Neural progenitor cell (in vitro differentiated cells): ENCODE results near the gene GRK3. TPM values are rescaled to one million over a fixed set of nuclear protein-coding genes. Genes with fewer than 3 reads are reported as not detected.

ENCODE experiments used
- DNase-seq: peaks from one replicate; pipeline ENCODE4 v3.0.0-alpha.2; 2016; ENCODE audit warnings: low spot score
- H2AFZ ChIP-seq: fragments of 200-600 bp; sonication (generic); replicated peaks from 2 replicates; pipeline ENCODE4 v1.6.1; 2016; ENCODE audit warnings: antibody characterized with exemption
- H3F3A ChIP-seq: fragments of 200-600 bp; sonication (generic); 2 replicates; pipeline ENCODE4 v1.6.1; 2016; ENCODE audit warnings: antibody characterized with exemption, low read depth
- H3K27ac ChIP-seq: fragments of 200-600 bp; sonication (generic); 2 replicates; pipeline ENCODE4 v1.5.1; 2016; ENCODE audit warnings: mild to moderate bottlenecking
- H3K27me3 ChIP-seq: fragments of 200-600 bp; sonication (generic); 2 replicates; pipeline ENCODE4 v1.6.1; 2016; ENCODE audit warnings: mild to moderate bottlenecking, moderate library complexity
- H3K36me3 ChIP-seq: fragments of 200-600 bp; sonication (generic); 2 replicates; pipeline ENCODE4 v1.5.1; 2016
- H3K4me1 ChIP-seq: fragments of 200-600 bp; sonication (generic); 2 replicates; pipeline ENCODE4 v1.6.1; 2016; ENCODE audit warnings: mixed run types
- H3K4me2 ChIP-seq: fragments of 200-600 bp; sonication (generic); 2 replicates; pipeline ENCODE4 v1.6.1; 2016
- H3K4me3 ChIP-seq: fragments of 200-600 bp; sonication (generic); 2 replicates; pipeline ENCODE4 v1.5.1; 2016
- H3K79me2 ChIP-seq: fragments of 200-600 bp; sonication (generic); 2 replicates; pipeline ENCODE4 v1.6.1; 2016; ENCODE audit warnings: low read depth
- H3K9ac ChIP-seq: fragments of 200-600 bp; sonication (generic); 2 replicates; pipeline ENCODE4 v1.6.1; 2016
- H3K9me3 ChIP-seq: fragments of 200-600 bp; sonication (generic); 2 replicates; pipeline ENCODE4 v1.5.1; 2016; ENCODE audit warnings: low read depth
- H4K20me1 ChIP-seq: fragments of 200-600 bp; sonication (generic); 2 replicates; pipeline ENCODE4 v1.6.1; 2016; ENCODE audit warnings: low read depth
- H3K27ac Mint-ChIP-seq: 3 replicates; pipeline ENCODE4 v1.8.0; 2021; ENCODE audit warnings: mixed read lengths
- H3K27me3 Mint-ChIP-seq: 2 replicates; pipeline ENCODE4 v1.8.0; 2022; ENCODE audit warnings: low read depth, mild to moderate bottlenecking, inconsistent platforms, moderate library complexity, mixed read lengths; ENCODE audit not compliant: insufficient read depth
- H3K36me3 Mint-ChIP-seq: 3 replicates; pipeline ENCODE4 v1.8.0; 2021; ENCODE audit warnings: mixed read lengths
- H3K4me1 Mint-ChIP-seq: 3 replicates; pipeline ENCODE4 v1.8.0; 2021; ENCODE audit warnings: mixed read lengths
- H3K4me3 Mint-ChIP-seq: 3 replicates; pipeline ENCODE4 v1.8.0; 2021; ENCODE audit warnings: mild to moderate bottlenecking, moderate library complexity, mixed read lengths
- H3K9me3 Mint-ChIP-seq: 3 replicates; pipeline ENCODE4 v1.8.0; 2020; ENCODE audit warnings: mixed read lengths
- CTCF ChIP-seq: fragments of 200-600 bp; sonication (generic); IDR thresholded peaks from 2 replicates; pipeline ENCODE4 v1.5.1; 2017; ENCODE audit warnings: antibody characterized with exemption, mild to moderate bottlenecking
- EZH2 ChIP-seq: fragments of 200-600 bp; sonication (generic); IDR thresholded peaks from 2 replicates; pipeline ENCODE4 v1.6.1; 2017; ENCODE audit warnings: antibody characterized with exemption, mild to moderate bottlenecking, moderate library complexity
- EZH2phosphoT487 ChIP-seq: fragments of 200-600 bp; sonication (generic); IDR thresholded peaks from 2 replicates; pipeline ENCODE4 v1.6.1; 2017; ENCODE audit warnings: antibody characterized with exemption
- total RNA-seq: library from RNA; depleted of rRNA; stranded (reverse); fragments of >200 nt; gene quantifications from 2 replicates; pipeline ENCODE4 v1.2.3, GENCODE V29; 2015; ENCODE audit warnings: low replicate concordance

GRK3 gene
- total RNA-seq, 1 donor from 2014 or later = 20.8 TPM

- Histone ChIP-seq H3F3A (no peaks in the 10 kb centered on the region), H2AFZ (no peak overlapping the region), H3K4me3 (no peak overlapping the region), H3K79me2 (no peaks in the 10 kb centered on the region), H3K4me2 (no peak overlapping the region), H3K27ac (no peak overlapping the region), H4K20me1 (no peaks in the 10 kb centered on the region), H3K9me3 (no peaks in the 10 kb centered on the region), H3K9ac (no peak overlapping the region), H3K36me3 (no peaks in the 10 kb centered on the region), H3K4me1 (no peaks in the 10 kb centered on the region), H3K27me3 (no peaks in the 10 kb centered on the region)
- H3K36me3 Mint-ChIP-seq = no peaks in the 10 kb centered on the region
- peaks cover under 1% of the 10 kb centered on the region for H3K4me1 Mint-ChIP-seq
- peak overlapping the region; percentile 64 for H3K27ac Mint-ChIP-seq
- H3K9me3 Mint-ChIP-seq = peaks cover 2% of the 10 kb centered on the region
- H3K4me3 Mint-ChIP-seq = no peak overlapping the region
- H3K27me3 Mint-ChIP-seq = peaks cover 11% of the 10 kb centered on the region
- no peak for TF ChIP-seq CTCF
- no peak for TF ChIP-seq EZH2
- no peak for TF ChIP-seq EZH2phosphoT487
- DNase-seq = no peak
These were observed 186.2 kb downstream of the GRK3 start for GRCh38 chr22:25750569-25751173.

- no peaks in the 10 kb centered on the region for H3F3A ChIP-seq
- H3K4me1 ChIP-seq = no peaks in the 10 kb centered on the region
- H4K20me1 ChIP-seq = no peaks in the 10 kb centered on the region
- no peaks in the 10 kb centered on the region for H3K4me1 Mint-ChIP-seq
- no peak for DNase-seq
- H3K4me3 ChIP-seq = no peak overlapping the region
- no peaks in the 10 kb centered on the region for H3K9me3 ChIP-seq
- TF ChIP-seq EZH2 = no peak
- no peak for TF ChIP-seq EZH2phosphoT487
- TF ChIP-seq CTCF = no peak
- H3K27ac ChIP-seq = no peak overlapping the region
- H3K36me3 Mint-ChIP-seq = no peaks in the 10 kb centered on the region
- H3K27ac Mint-ChIP-seq = no peak overlapping the region
- no peaks in the 10 kb centered on the region for H3K79me2 ChIP-seq
- H3K4me2 ChIP-seq = no peak overlapping the region
- H2AFZ ChIP-seq = no peak overlapping the region
- H3K27me3 Mint-ChIP-seq = peaks cover 13% of the 10 kb centered on the region
- peaks cover 3% of the 10 kb centered on the region for H3K9me3 Mint-ChIP-seq
- H3K27me3 ChIP-seq = no peaks in the 10 kb centered on the region
- peak overlapping the region; percentile 19 for H3K4me3 Mint-ChIP-seq
- no peak overlapping the region for H3K9ac ChIP-seq
- no peaks in the 10 kb centered on the region for H3K36me3 ChIP-seq
These were observed 186.7 kb downstream of the GRK3 start for GRCh38 chr22:25751174-25751581.

GRCh38 chr22:25752615-25753214 is 188.2 kb downstream of the GRK3 start:
- no peak for TF ChIP-seq EZH2phosphoT487
- no peak for TF ChIP-seq CTCF
- no peak for TF ChIP-seq EZH2
- peaks cover 3% of the 10 kb centered on the region for H3K9me3 Mint-ChIP-seq
- no peaks in the 10 kb centered on the region for H4K20me1 ChIP-seq
- no peaks in the 10 kb centered on the region for H3K36me3 Mint-ChIP-seq
- H3K4me3 ChIP-seq = no peak overlapping the region
- no peaks in the 10 kb centered on the region for H3F3A ChIP-seq
- no peak overlapping the region for H3K27ac ChIP-seq
- no peaks in the 10 kb centered on the region for H3K9me3 ChIP-seq
- no peak overlapping the region for H3K4me3 Mint-ChIP-seq
- peaks cover 13% of the 10 kb centered on the region for H3K27me3 Mint-ChIP-seq
- H3K4me1 Mint-ChIP-seq = no peaks in the 10 kb centered on the region
- no peak for DNase-seq
- H3K4me2 ChIP-seq = no peak overlapping the region
- no peak overlapping the region for H3K9ac ChIP-seq
- no peaks in the 10 kb centered on the region for H3K79me2 ChIP-seq
- H3K36me3 ChIP-seq = no peaks in the 10 kb centered on the region
- no peak overlapping the region for H3K27ac Mint-ChIP-seq
- H2AFZ ChIP-seq = no peak overlapping the region
- no peaks in the 10 kb centered on the region for H3K27me3 ChIP-seq
- H3K4me1 ChIP-seq = no peaks in the 10 kb centered on the region
